Cardiac septum (tissue), 1 donor: Measurements from ENCODE around the gene HMCES. TPM values are rescaled to one million over a fixed set of nuclear protein-coding genes. Genes with fewer than 3 reads are reported as not detected.
A peak's percentile ranks its signal among the peaks of the same experiment; 100 is the strongest.
"Not testable (repeated sequence)": the region's sequence is repeated elsewhere in the genome, so short reads cannot be mapped to it uniquely, and the experiment has no call there.

Experiments
- DNase-seq: peaks from one replicate; pipeline ENCODE4 v3.0.0-alpha.2; 2020; ENCODE audit warnings: low spot score
- intact Hi-C: fragments of 100-400 bp; cut with DNase I; formaldehyde crosslinking; loops from one replicate; pipeline ENCODE4 v1.14.0; 2022
- total RNA-seq: library from RNA; stranded (reverse); fragmentation: NEBNext Ultra II Directional; extraction: Animal tissue kit (Norgen Biotek cat#: 25700); gene quantifications from one replicate; pipeline ENCODE4 v1.2.1, GENCODE V29; 2021
- donor health status: DM: no; HTN: no; CAD: no.

The HMCES gene
- total RNA-seq, 1 donor from 2014 or later, result 32.9 TPM

- intact Hi-C loops, result no loop called here
- no peak for DNase-seq
These were observed 25.9 kb upstream of the HMCES start for GRCh38 chr3:129252748-129253147.

- intact Hi-C loops, result no loop called here
These were observed 24.0 kb upstream of the HMCES start for GRCh38 chr3:129254536-129255230.

DNA sequence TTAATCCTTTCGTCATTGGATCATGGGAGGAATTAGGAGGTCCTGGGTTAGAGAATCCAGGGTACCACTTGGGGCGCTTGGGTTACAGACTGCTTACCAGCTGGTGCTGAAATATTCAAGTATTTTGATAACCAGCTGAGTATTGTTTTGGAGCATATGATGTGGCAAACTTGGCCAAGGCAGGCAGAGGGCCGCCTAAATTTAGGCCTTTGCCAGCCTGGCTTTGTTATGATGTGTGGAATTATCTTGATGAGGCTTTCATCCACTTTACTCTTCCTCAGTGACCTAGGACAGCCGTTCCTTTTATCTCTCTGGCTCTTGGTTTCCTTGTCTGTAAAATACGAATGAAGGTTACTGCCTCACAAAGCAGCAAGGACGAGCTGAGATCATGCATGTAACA lies 22.4 kb upstream of the HMCES start:
- intact Hi-C loops, result no loop called here
- DNase-seq, result no peak

More at GRCh38 chr3:129254536-129255230, 24.0 kb upstream of the HMCES start:
- DNase-seq, result no peak

DNA sequence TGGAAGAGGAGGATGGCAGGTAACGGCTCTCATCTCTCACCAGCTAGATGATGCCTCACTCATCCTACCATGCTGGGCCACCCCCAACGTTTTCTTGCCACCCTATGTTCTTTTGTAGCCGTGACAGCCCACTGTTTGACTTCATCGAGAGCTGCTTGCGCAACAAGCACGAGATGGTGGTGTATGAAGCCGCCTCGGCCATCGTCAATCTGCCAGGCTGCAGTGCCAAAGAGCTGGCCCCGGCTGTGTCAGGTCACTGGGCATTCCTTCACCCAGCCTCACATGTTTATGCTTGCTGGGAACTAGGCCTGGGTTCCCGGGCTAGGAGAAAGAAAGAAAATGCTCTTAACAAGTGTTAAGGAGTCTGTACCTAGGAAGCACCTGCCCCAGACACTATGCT lies 21.1 kb upstream of the HMCES start:
- peak; percentile 59 for DNase-seq
- intact Hi-C loops, result no loop called here

DNA sequence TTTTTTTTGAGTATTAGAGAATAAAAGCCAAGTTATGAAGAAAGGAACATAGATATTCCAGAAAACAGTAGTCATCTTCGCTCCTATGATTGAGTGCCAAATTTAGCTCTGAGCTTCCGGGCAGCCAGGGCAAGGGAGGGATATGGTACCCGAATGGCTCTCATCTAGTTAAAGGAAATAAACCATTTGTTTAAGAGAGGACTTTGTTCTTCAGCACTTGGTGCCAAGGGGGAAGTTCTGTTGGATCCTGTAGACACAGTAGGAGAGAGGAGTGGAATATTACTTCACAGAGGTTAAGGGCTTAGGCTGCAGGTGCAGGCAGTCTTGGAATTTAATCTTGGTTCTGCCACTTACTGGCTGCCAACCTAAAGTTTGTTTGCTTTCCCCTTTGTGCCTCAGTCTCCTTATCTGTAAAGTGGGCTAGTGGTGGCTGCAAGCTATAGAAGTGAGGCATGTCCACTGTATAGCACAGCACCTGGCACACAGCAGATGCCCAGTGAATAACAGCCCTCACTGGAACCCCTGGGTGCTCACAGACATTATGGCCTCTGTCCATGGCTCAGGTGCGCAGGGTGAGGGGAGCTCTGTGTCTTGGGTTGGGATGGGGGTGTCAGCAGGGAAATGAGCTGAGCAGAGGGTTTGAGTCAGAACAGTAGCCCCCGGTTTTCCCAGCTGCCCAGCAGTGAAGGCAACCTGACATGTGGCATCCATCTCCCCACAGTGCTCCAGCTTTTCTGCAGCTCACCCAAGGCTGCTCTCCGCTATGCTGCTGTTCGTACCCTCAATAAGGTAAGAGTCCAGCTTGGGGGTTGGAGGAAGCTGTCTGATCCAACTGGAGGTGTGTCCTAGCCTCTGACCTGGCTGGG lies 18.8 kb upstream of the HMCES start:
- peak; percentile 46 for DNase-seq
- intact Hi-C loops, result no loop called here

- intact Hi-C loops, result no loop called here
- peak; percentile 38 for DNase-seq
These were observed 18.1 kb upstream of the HMCES start for GRCh38 chr3:129260606-129261005.

- no peak for DNase-seq
- intact Hi-C loops, result no loop called here
These were observed 16.8 kb upstream of the HMCES start for GRCh38 chr3:129261894-129262293.

DNA sequence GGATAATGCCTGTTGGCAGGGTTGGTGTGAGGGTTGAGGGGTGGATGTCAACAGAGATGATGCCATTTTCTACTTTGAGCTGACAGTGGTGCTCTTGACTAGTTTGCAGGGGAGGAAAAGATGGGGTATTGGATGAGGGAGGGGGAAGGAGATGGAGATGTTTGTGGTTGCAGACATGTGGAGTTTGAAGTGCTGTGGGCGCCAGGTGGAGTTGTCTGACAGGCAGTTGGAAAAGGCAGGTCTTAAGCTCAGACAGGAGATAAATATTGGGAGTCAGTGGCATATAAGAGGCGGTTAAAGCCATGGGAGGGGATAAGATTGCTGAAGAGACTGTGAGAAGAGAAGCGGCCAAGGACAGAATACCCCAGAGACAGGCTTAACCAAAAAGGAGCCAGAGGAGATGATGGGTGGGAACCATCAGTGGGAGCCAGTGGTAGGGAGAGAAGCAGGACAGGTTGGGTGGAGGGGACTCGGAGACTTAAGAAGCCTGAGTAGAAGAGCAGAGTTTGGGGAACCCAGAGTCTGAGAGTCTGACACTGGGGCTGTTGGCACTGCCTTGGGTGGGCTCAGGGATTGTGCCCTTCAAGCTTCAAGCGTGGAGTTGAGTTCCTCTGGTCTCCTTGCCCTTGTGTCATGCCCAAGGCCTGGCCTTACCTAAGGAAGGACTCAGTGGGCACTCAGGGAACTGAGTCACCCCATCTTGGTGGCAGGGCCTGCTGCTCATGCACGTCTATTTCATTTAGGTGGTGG lies 15.3 kb upstream of the HMCES start:
- intact Hi-C loops, result no loop called here
- no peak for DNase-seq

GRCh38 chr3:129264994-129265393 lies 13.7 kb upstream of the HMCES start:
- DNase-seq, intact Hi-C loops: not testable (repeated sequence)

GRCh38 chr3:129266651-129267050 lies 12.0 kb upstream of the HMCES start:
- intact Hi-C loops, result no loop called here

GRCh38 chr3:129268396-129268795 lies 10.3 kb upstream of the HMCES start:
- intact Hi-C loops, result no loop called here
- DNase-seq, result no peak

More at GRCh38 chr3:129266651-129267050, 12.0 kb upstream of the HMCES start:
- DNase-seq, result no peak

GRCh38 chr3:129271674-129272073 lies 7.0 kb upstream of the HMCES start:
- intact Hi-C loops, result no loop called here

DNA sequence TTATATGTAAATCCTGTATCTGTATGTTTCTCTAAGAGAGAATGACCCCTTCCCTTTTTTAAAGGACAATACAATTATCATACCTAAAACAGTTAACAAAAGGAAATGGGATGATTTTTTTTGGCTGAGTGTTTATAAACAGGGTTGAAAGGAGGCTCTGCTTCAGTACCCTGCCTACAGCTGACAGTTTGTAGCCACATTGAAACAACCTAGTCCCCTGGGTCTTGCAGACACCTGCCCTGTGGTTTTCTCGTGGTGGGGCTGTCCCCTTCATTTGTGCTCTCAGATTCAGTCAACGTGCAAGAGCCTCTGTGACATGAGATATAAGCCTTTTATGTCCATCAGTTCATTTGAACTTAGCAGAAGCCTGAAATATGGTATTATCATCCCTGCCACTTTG lies 2.3 kb upstream of the HMCES start:
- no peak for DNase-seq
- intact Hi-C loops, result no loop called here

More at GRCh38 chr3:129271674-129272073, 7.0 kb upstream of the HMCES start:
- no peak for DNase-seq

GRCh38 chr3:129277829-129278271 lies 820 bp upstream of the HMCES start:
- intact Hi-C loops, result loop anchor here (2.0 kb wide), 1 partner anchor 39 kb away; a partner anchor contains a TSS
- no peak for DNase-seq

- no peak for DNase-seq
- intact Hi-C loops, result loop anchor here (2.0 kb wide), 1 partner anchor 38 kb away; a partner anchor contains a TSS
These were observed 566 bp downstream of the HMCES start for GRCh38 chr3:129278966-129279906.

DNA sequence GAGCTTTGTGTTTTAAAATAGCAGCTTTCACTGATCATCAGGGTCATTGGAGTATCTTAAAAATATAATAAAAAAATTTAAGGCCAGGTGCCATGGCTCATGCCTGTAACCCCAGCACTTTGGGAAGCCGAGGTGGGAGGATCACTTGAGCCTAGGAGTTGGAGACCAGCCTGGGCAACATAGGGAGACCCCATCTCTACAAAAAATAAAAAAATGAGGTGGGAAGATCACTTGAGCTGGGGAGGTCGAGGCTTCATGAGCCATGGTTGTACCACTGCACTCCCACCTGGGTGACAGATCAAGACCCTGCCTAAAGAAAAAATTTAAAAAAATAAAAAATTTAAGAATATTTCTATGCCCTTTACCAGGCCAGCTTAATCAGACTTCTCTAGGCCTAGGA lies 1.5 kb downstream of the HMCES start:
- intact Hi-C loops, result no loop called here
- DNase-seq, result no peak

GRCh38 chr3:129281726-129282125 lies 3.1 kb downstream of the HMCES start:
- intact Hi-C loops, result no loop called here
- DNase-seq, result no peak

DNA sequence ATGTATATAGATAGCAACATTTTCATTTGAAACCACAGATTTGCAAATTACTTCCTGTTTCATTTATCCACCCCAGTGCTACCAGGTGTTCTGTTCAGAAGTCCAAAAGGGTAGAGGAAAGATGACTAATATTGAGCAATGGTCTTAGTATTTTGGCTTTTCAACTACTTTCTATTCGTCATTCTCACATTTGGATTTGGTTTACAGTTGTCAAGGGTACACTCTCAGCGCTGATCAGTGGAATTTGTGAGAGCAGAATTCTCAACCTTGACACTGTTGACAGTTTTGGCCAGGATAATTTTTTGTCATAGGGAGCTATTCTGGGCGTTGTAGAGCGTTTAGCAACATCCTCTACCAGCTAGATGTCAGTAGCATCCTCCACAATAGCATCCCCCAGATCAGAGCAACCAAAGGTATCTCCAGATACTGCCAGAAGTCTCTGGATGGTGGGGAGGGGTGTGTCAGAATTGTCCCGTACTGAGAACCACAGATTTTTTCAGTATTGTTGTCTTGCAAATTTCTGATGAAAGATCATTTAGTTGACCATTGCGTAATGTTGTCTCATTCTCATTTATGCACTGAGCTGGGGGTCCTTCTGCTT lies 4.2 kb downstream of the HMCES start:
- intact Hi-C loops, result no loop called here

DNA sequence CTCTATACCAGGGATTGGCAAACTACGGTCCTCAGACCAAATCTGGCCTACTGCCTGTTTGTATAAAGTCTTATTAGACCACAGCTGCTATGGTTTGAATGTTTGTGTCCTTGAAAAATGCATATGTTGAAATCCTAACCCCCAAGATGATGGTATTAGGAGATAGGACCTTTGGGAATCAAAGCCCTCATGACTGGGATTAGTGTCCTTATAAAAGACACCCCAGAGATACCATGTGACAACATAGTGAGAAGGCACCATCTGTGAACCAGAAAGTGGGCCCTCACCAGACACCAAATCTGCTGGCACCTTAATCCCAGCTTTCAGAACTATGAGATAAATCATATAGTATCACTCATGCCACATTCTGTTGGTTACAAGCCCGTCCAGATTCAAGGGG lies 7.4 kb downstream of the HMCES start:
- intact Hi-C loops, result no loop called here
- DNase-seq, result no peak

More for the DNA sequence above, 4.2 kb downstream of the HMCES start:
- DNase-seq, result no peak
